Upper lobe of left lung (tissue), 4 donors: ENCODE results near the gene LRRC46.

Source experiments
- POLR2AphosphoS5 ChIP-seq, 2 donors: sonication (generic); formaldehyde crosslinking; IDR thresholded peaks; one replicate each; pipeline ENCODE4 v1.5.1; 2017; ENCODE audit warnings: antibody characterized with exemption in 2 of 2
- TF ChIP-seq, protein P1 (sequence below), 6 experiments: fragments of 450-650 bp in 4 of 6; fragments of 200-600 bp in 2 of 6; sonication (generic) in 2 of 6; IDR thresholded peaks; one replicate each; pipeline ENCODE4 v1.5.1; 2016 to 2019; ENCODE audit warnings: antibody characterized with exemption in 6 of 6

DNA sequence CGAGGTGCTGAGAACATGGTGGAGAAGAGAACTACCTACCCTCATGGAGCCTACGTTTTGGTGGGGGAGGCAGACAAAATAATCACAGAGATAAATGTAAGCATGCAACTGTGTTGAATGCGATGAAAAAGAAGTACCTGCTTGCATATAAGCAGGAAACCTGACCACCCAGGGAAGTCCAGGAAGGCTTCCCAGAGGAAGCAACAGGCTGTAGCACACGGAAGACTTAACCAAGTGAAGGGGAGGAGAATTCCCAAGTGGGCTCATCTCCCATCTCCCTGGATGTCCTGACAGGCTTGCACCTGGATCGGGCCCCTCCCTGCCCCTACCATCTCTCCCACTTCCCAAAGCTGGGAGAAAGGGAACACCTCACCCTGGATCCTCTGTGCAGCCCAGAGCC is 7.6 kb downstream of the LRRC46 start:
- TF ChIP-seq, protein P1, sequence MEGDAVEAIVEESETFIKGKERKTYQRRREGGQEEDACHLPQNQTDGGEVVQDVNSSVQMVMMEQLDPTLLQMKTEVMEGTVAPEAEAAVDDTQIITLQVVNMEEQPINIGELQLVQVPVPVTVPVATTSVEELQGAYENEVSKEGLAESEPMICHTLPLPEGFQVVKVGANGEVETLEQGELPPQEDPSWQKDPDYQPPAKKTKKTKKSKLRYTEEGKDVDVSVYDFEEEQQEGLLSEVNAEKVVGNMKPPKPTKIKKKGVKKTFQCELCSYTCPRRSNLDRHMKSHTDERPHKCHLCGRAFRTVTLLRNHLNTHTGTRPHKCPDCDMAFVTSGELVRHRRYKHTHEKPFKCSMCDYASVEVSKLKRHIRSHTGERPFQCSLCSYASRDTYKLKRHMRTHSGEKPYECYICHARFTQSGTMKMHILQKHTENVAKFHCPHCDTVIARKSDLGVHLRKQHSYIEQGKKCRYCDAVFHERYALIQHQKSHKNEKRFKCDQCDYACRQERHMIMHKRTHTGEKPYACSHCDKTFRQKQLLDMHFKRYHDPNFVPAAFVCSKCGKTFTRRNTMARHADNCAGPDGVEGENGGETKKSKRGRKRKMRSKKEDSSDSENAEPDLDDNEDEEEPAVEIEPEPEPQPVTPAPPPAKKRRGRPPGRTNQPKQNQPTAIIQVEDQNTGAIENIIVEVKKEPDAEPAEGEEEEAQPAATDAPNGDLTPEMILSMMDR (IDR thresholded peaks at IDR 0.05), result no peak
- no peak for TF ChIP-seq POLR2AphosphoS5 (IDR thresholded peaks at IDR 0.05)
